ENCODE results near the gene PRKN. TPM values are rescaled to one million over a fixed set of nuclear protein-coding genes. Genes with fewer than 3 reads are reported as not detected.

The PRKN gene
- total RNA-seq, 1 donor from 2014 or later, result 5.7 TPM

GRCh38 chr6:162238675-162239074, 488.9 kb downstream of the PRKN start:
- TF ChIP-seq, protein P1, sequence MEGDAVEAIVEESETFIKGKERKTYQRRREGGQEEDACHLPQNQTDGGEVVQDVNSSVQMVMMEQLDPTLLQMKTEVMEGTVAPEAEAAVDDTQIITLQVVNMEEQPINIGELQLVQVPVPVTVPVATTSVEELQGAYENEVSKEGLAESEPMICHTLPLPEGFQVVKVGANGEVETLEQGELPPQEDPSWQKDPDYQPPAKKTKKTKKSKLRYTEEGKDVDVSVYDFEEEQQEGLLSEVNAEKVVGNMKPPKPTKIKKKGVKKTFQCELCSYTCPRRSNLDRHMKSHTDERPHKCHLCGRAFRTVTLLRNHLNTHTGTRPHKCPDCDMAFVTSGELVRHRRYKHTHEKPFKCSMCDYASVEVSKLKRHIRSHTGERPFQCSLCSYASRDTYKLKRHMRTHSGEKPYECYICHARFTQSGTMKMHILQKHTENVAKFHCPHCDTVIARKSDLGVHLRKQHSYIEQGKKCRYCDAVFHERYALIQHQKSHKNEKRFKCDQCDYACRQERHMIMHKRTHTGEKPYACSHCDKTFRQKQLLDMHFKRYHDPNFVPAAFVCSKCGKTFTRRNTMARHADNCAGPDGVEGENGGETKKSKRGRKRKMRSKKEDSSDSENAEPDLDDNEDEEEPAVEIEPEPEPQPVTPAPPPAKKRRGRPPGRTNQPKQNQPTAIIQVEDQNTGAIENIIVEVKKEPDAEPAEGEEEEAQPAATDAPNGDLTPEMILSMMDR (IDR thresholded peaks at IDR 0.05), result no peak
- H3K9me3 Mint-ChIP-seq (ENCODE audit: low read depth), result no peaks in the 10 kb centered on the region
- H3K27me3 Mint-ChIP-seq (ENCODE audit: low read depth), result no peaks in the 10 kb centered on the region
- H3K36me3 Mint-ChIP-seq (ENCODE audit: low read depth), result no peaks in the 10 kb centered on the region
- no peak for DNase-seq (ENCODE audit: low spot score)
- no peak overlapping the region for H3K27ac Mint-ChIP-seq (ENCODE audit: unreplicated experiment)
- H3K4me3 Mint-ChIP-seq (ENCODE audit: unreplicated experiment), result no peak overlapping the region
- H3K4me1 Mint-ChIP-seq (ENCODE audit: low read depth), result no peaks in the 10 kb centered on the region

GRCh38 chr6:162237331-162237730, 490.2 kb downstream of the PRKN start:
- H3K27me3 Mint-ChIP-seq (ENCODE audit: low read depth), result no peaks in the 10 kb centered on the region
- DNase-seq (ENCODE audit: low spot score), result no peak
- no peaks in the 10 kb centered on the region for H3K36me3 Mint-ChIP-seq (ENCODE audit: low read depth)
- no peak overlapping the region for H3K4me3 Mint-ChIP-seq (ENCODE audit: unreplicated experiment)
- no peak overlapping the region for H3K27ac Mint-ChIP-seq (ENCODE audit: unreplicated experiment)
- H3K9me3 Mint-ChIP-seq (ENCODE audit: low read depth), result no peaks in the 10 kb centered on the region
- H3K4me1 Mint-ChIP-seq (ENCODE audit: low read depth), result no peaks in the 10 kb centered on the region
- TF ChIP-seq, protein P1 (IDR thresholded peaks at IDR 0.05), result no peak

DNA sequence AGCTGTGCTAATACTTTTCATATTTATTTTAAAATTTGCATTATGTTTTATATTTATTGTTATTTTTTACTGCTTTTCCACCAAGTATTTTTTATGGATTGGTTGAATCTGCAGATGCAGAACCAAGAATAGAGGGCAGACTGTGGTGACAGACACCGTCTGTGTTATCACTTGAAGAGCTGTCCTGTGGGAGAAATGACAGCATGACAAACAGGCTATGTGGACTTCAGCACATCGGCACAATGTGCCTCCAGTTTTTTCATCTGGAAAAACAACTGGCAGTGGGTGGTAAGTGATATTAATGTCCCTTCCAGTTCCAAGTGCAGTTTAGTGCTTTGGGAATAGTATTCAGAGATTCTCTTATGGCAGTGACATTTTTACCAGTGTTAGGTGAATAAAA, 492.9 kb downstream of the PRKN start:
- Mint-ChIP-seq H3K27ac (ENCODE audit: unreplicated experiment) (no peak overlapping the region), H3K27me3 (ENCODE audit: low read depth) (no peaks in the 10 kb centered on the region), H3K36me3 (ENCODE audit: low read depth) (no peaks in the 10 kb centered on the region), H3K4me1 (ENCODE audit: low read depth) (no peaks in the 10 kb centered on the region), H3K4me3 (ENCODE audit: unreplicated experiment) (no peak overlapping the region), H3K9me3 (ENCODE audit: low read depth) (no peaks in the 10 kb centered on the region)
- no peak for DNase-seq (ENCODE audit: low spot score)
- TF ChIP-seq, protein P1 (IDR thresholded peaks at IDR 0.05), result no peak

DNA sequence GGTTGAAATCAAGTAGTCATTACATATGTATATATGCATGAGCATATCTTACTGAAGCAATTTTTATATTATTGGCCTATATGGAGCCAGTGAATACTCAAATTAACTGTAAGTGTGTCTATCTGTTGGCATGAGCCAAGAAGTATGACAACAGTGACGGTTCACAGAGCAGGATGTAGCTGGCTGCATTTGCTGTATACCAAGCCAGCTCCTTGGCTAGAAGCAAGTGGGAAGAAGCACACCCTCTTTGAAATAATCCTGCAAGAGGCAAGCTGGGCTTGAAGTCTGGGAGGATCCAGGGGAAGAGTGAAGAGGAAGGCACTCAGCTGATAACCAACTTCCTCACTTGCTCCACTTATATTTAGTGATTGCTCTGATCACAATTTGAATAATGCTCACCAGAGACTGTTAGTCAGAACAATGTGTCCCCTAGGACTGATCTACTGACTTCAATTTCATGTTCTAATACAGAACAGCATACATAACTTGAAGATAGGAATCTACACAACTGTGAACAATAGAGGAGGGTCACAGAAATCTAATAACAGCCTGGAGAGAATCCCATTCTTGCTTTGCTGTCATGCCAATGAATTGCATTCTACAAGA, 497.3 kb downstream of the PRKN start:
- H3K27ac Mint-ChIP-seq (ENCODE audit: unreplicated experiment), result no peak overlapping the region
- no peak for DNase-seq (ENCODE audit: low spot score)
- H3K36me3 Mint-ChIP-seq (ENCODE audit: low read depth), result no peaks in the 10 kb centered on the region
- TF ChIP-seq, protein P1 (IDR thresholded peaks at IDR 0.05), result no peak
- H3K4me3 Mint-ChIP-seq (ENCODE audit: unreplicated experiment), result no peak overlapping the region
- H3K27me3 Mint-ChIP-seq (ENCODE audit: low read depth), result no peaks in the 10 kb centered on the region
- no peaks in the 10 kb centered on the region for H3K4me1 Mint-ChIP-seq (ENCODE audit: low read depth)
- no peaks in the 10 kb centered on the region for H3K9me3 Mint-ChIP-seq (ENCODE audit: low read depth)

GRCh38 chr6:162229093-162229492, 498.5 kb downstream of the PRKN start:
- Mint-ChIP-seq H3K4me3 (ENCODE audit: unreplicated experiment) (no peak overlapping the region), H3K27ac (ENCODE audit: unreplicated experiment) (no peak overlapping the region), H3K36me3 (ENCODE audit: low read depth) (no peaks in the 10 kb centered on the region), H3K4me1 (ENCODE audit: low read depth) (no peaks in the 10 kb centered on the region), H3K9me3 (ENCODE audit: low read depth) (no peaks in the 10 kb centered on the region), H3K27me3 (ENCODE audit: low read depth) (no peaks in the 10 kb centered on the region)
- TF ChIP-seq, protein P1 (IDR thresholded peaks at IDR 0.05), result no peak
- DNase-seq (ENCODE audit: low spot score), result no peak
